Psoas muscle (tissue), 8 donors: ENCODE data around the gene P2RX1. TPM values are rescaled to one million over a fixed set of nuclear protein-coding genes. Genes with fewer than 3 reads are reported as not detected.

ENCODE experiments used
- ATAC-seq, 4 donors: fragments of 200-7000 bp; cut with Tn5 transposase; one replicate each; pipeline ENCODE4 v1.9.1; 2020; ENCODE audit warnings: moderate library complexity in 3 of 4, mild to moderate bottlenecking in 2 of 4
- DNase-seq, 2 donors: peaks; one replicate each; pipeline ENCODE4 v3.0.0-alpha.2; 2020
- H3K27ac ChIP-seq: fragments of 200-600 bp; one replicate; pipeline ENCODE4 v1.8.0; 2022
- H3K27me3 ChIP-seq, 3 donors: fragments of 200-600 bp in 1 of 3; one replicate each; pipeline versions ENCODE4 v1.6.1 to v1.8.0; 2013 to 2022; ENCODE audit warnings: low read length in 2 of 3, mild to moderate bottlenecking in 2 of 3, moderate library complexity in 1 of 3; ENCODE audit not compliant: insufficient read depth in 3 of 3
- H3K36me3 ChIP-seq, 2 donors: fragments of 200-600 bp in 1 of 2; one replicate each; pipeline versions ENCODE4 v1.6.1 to v1.8.0; 2013 to 2022; ENCODE audit warnings: low read depth in 1 of 2, mild to moderate bottlenecking in 1 of 2, moderate library complexity in 1 of 2; ENCODE audit not compliant: insufficient read depth in 1 of 2
- H3K4me1 ChIP-seq: fragments of 200-600 bp; one replicate; pipeline ENCODE4 v1.8.0; 2022
- H3K4me3 ChIP-seq: fragments of 200-600 bp; one replicate; pipeline ENCODE4 v1.8.0; 2022; ENCODE audit warnings: mild to moderate bottlenecking
- H3K9me3 ChIP-seq: fragments of 200-600 bp; one replicate; pipeline ENCODE4 v1.8.0; 2022
- WGBS, 3 donors: extraction: QIAGEN DNeasy Blood & Tissue Kit; methylation state at CpG; one replicate each; pipeline versions ENCODE4 v1.1.6 to v1.1.7; 2013; 5-methylcytosine and 5-hydroxymethylcytosine counted together
- intact Hi-C, 2 donors: fragments of 100-400 bp; cut with DNase I; formaldehyde crosslinking; loops; one replicate each; pipeline versions ENCODE4 v1.11.0 to v1.14.2; 2022
- polyA plus RNA-seq, 3 donors: library from polyadenylated mRNA; stranded (reverse); fragments of 200-250 nt; gene quantifications; one replicate each; pipeline ENCODE4 v1.2.3, GENCODE V29; 2013
- total RNA-seq, 4 donors: library from RNA; stranded (reverse); fragmentation: NEBNext Ultra II Directional in 2 of 4; extraction: Animal tissue kit (Norgen Biotek cat#: 25700) in 2 of 4; gene quantifications; one replicate each; pipeline versions ENCODE4 v1.2.1 to v1.2.4, GENCODE V29; 2021 to 2023
- TF ChIP-seq, protein P1 (sequence below): fragments of 200-600 bp; IDR thresholded peaks from one replicate; pipeline ENCODE4 v1.8.0; 2022; ENCODE audit warnings: antibody characterized with exemption
- donor health status: healthy with polysubstance abuse.
- donor health status: DM: no; HTN: no; CAD: no; lungs with moderate emphysema.
- donor health status: Bipolar disorder and iron deficiency.
- donor health status: healthy.
- donor health status: DM: yes; HTN: yes; CAD: no.
- donor health status: DM: no; HTN: no; CAD: no.
- donor health status: DM: no; HTN: no; CAD: no.
- donor health status: DM: yes; HTN: yes; CAD: no.

P2RX1 gene
- total and polyA plus RNA-seq, 7 donors = 0.06 to 0.94 (median 0.18) TPM

- 92 to 95% (median 94%) methylated on average over 13 to 14 of the region's 14 CpGs for WGBS, 3 donors
- DNase-seq = no peak
These were observed 37.3 kb upstream of the P2RX1 start for GRCh38 chr17:3953542-3953941.

DNA sequence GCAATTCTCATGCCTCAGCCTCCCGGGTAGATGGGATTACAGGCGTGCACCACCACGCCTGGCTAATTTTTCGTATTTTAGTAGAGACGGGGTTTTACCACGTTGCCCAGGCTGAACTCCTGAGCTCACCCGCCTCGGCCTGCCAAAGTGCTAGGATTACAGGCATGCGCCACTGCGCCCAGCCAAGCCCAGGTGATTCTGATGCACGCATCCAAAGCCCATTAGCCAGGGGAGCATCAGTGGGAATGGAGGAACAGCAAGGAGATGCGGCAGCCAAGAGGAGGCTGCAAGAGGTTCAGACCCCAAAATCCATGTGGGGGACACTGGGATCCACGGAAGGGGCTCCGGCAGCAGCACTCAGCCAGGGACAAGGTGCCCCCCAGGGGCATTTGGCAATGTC is 35.9 kb upstream of the P2RX1 start:
- TF ChIP-seq, protein P1, sequence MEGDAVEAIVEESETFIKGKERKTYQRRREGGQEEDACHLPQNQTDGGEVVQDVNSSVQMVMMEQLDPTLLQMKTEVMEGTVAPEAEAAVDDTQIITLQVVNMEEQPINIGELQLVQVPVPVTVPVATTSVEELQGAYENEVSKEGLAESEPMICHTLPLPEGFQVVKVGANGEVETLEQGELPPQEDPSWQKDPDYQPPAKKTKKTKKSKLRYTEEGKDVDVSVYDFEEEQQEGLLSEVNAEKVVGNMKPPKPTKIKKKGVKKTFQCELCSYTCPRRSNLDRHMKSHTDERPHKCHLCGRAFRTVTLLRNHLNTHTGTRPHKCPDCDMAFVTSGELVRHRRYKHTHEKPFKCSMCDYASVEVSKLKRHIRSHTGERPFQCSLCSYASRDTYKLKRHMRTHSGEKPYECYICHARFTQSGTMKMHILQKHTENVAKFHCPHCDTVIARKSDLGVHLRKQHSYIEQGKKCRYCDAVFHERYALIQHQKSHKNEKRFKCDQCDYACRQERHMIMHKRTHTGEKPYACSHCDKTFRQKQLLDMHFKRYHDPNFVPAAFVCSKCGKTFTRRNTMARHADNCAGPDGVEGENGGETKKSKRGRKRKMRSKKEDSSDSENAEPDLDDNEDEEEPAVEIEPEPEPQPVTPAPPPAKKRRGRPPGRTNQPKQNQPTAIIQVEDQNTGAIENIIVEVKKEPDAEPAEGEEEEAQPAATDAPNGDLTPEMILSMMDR = no peak
- WGBS, 3 donors = 94 to 95% (median 95%) methylated on average over 14 of the region's 14 CpGs
- Histone ChIP-seq H3K27ac (no peak overlapping the region), H3K4me1 (peaks cover 5% of the 10 kb centered on the region), H3K4me3 (no peak overlapping the region), H3K9me3 (no peaks in the 10 kb centered on the region), H3K36me3 (no peaks in the 10 kb centered on the region), H3K27me3 (no peaks in the 10 kb centered on the region)
- intact Hi-C loops = no loop called here
- DNase-seq (no peak), ATAC-seq (no peak)

More at GRCh38 chr17:3953542-3953941, 37.3 kb upstream of the P2RX1 start:
- Histone ChIP-seq H3K36me3 (no peaks in the 10 kb centered on the region), H3K4me3 (no peak overlapping the region), H3K9me3 (no peaks in the 10 kb centered on the region), H3K27me3 (no peaks in the 10 kb centered on the region), H3K27ac (no peak overlapping the region), H3K4me1 (peaks cover 5% of the 10 kb centered on the region)
- no peak for ATAC-seq
- TF ChIP-seq, protein P1 = no peak
- intact Hi-C loops = no loop called here

- Histone ChIP-seq H3K27me3 (no peaks in the 10 kb centered on the region), H3K4me1 (peaks cover 5% of the 10 kb centered on the region), H3K27ac (no peak overlapping the region), H3K36me3 (no peaks in the 10 kb centered on the region), H3K9me3 (no peaks in the 10 kb centered on the region), H3K4me3 (no peak overlapping the region)
- WGBS, 3 donors = 87 to 91% (median 89%) methylated on average over 13 to 16 of the region's 16 CpGs
- intact Hi-C loops = no loop called here
- no peak for DNase-seq
- ATAC-seq = no peak
- TF ChIP-seq, protein P1 = no peak
These were observed 35.2 kb upstream of the P2RX1 start for GRCh38 chr17:3951420-3951819.

- TF ChIP-seq, protein P1 = no peak
- Histone ChIP-seq H3K4me1 (peaks cover 5% of the 10 kb centered on the region), H3K27ac (no peak overlapping the region), H3K27me3 (no peaks in the 10 kb centered on the region), H3K9me3 (no peaks in the 10 kb centered on the region), H3K36me3 (no peaks in the 10 kb centered on the region), H3K4me3 (no peak overlapping the region)
- ATAC-seq (no peak), DNase-seq (no peak)
- intact Hi-C loops = no loop called here
- WGBS, 3 donors = 93 to 95% (median 93%) methylated on average over 17 of the region's 17 CpGs
These were observed 34.7 kb upstream of the P2RX1 start for GRCh38 chr17:3951003-3951402.

DNA sequence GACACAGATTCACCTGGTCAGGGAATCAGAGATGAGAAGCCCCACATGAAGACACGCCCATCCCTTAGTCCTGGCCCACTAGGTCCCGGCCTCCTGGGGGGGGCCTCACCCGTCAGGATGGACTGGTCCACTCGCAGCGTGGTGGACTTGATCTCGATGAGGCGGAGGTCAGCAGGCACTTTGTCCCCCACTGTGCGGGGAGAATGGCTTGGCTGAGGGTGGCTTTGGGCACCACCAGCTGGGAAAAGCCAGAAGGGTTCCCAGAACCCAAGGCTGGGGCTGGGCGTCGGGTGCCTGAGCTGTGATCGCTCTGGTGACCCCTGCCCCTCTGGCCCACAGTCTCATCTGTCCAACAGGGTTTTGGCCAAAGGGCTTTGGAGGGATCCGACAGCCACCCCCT is 34.3 kb upstream of the P2RX1 start:
- peaks cover 5% of the 10 kb centered on the region for H3K4me1 ChIP-seq
- intact Hi-C loops = no loop called here
- no peaks in the 10 kb centered on the region for H3K9me3 ChIP-seq
- H3K36me3 ChIP-seq = no peaks in the 10 kb centered on the region
- H3K4me3 ChIP-seq = no peak overlapping the region
- TF ChIP-seq, protein P1 = no peak
- no peaks in the 10 kb centered on the region for H3K27me3 ChIP-seq
- WGBS, 3 donors = 88 to 94% (median 89%) methylated on average over 12 of the region's 12 CpGs
- DNase-seq = no peak
- ATAC-seq = no peak
- H3K27ac ChIP-seq = no peak overlapping the region
